CD4-positive, alpha-beta T cell treated with Interferon gamma for 1 hour (primary cell): ENCODE measurements around the gene SYNPR.

Source experiments
- DNase-seq: peaks from one replicate; pipeline ENCODE4 v3.0.0-alpha.2; 2020

Gene SYNPR

GRCh38 chr3:63308072-63308471 lies 30.0 kb downstream of the SYNPR start:
- DNase-seq = no peak

GRCh38 chr3:63309768-63310167 lies 31.7 kb downstream of the SYNPR start:
- no peak for DNase-seq

- no peak for DNase-seq
These were observed 45.7 kb downstream of the SYNPR start for GRCh38 chr3:63323766-63324165.

- DNase-seq = no peak
These were observed 46.5 kb downstream of the SYNPR start for GRCh38 chr3:63324621-63325020.

- no peak for DNase-seq
These were observed 47.3 kb downstream of the SYNPR start for GRCh38 chr3:63325386-63325785.

- no peak for DNase-seq
These were observed 50.3 kb downstream of the SYNPR start for GRCh38 chr3:63328365-63328764.

GRCh38 chr3:63331520-63331919 lies 53.4 kb downstream of the SYNPR start:
- DNase-seq = no peak

- no peak for DNase-seq
These were observed 55.7 kb downstream of the SYNPR start for GRCh38 chr3:63333815-63334214.

- no peak for DNase-seq
These were observed 60.2 kb downstream of the SYNPR start for GRCh38 chr3:63338351-63338750.

- peak; percentile 42 for DNase-seq
These were observed 65.6 kb downstream of the SYNPR start for GRCh38 chr3:63343674-63344073.

GRCh38 chr3:63344661-63345060 lies 66.6 kb downstream of the SYNPR start:
- DNase-seq = no peak

GRCh38 chr3:63349583-63350573 lies 71.8 kb downstream of the SYNPR start:
- no peak for DNase-seq

- DNase-seq = no peak
These were observed 73.3 kb downstream of the SYNPR start for GRCh38 chr3:63351159-63352007.

GRCh38 chr3:63352008-63352279 lies 73.8 kb downstream of the SYNPR start:
- DNase-seq = no peak

GRCh38 chr3:63353383-63353782 lies 75.3 kb downstream of the SYNPR start:
- DNase-seq = no peak

- no peak for DNase-seq
These were observed 76.1 kb downstream of the SYNPR start for GRCh38 chr3:63354160-63354559.

- no peak for DNase-seq
These were observed 77.7 kb downstream of the SYNPR start for GRCh38 chr3:63355809-63356208.

- no peak for DNase-seq
These were observed 86.4 kb downstream of the SYNPR start for GRCh38 chr3:63364495-63364894.

- no peak for DNase-seq
These were observed 86.8 kb downstream of the SYNPR start for GRCh38 chr3:63364910-63365309.

GRCh38 chr3:63365671-63366070 lies 87.6 kb downstream of the SYNPR start:
- DNase-seq = no peak

GRCh38 chr3:63370094-63370493 lies 92.0 kb downstream of the SYNPR start:
- no peak for DNase-seq

- DNase-seq = no peak
These were observed 104.9 kb downstream of the SYNPR start for GRCh38 chr3:63383040-63383439.

- DNase-seq = no peak
These were observed 106.3 kb downstream of the SYNPR start for GRCh38 chr3:63384382-63384781.

GRCh38 chr3:63385629-63386028 lies 107.5 kb downstream of the SYNPR start:
- DNase-seq = no peak
